Measurements from ENCODE around the gene ZNF362.
"Not testable (repeated sequence)": the region's sequence is repeated elsewhere in the genome, so short reads cannot be mapped to it uniquely, and the experiment has no call there.

Gene ZNF362

DNA sequence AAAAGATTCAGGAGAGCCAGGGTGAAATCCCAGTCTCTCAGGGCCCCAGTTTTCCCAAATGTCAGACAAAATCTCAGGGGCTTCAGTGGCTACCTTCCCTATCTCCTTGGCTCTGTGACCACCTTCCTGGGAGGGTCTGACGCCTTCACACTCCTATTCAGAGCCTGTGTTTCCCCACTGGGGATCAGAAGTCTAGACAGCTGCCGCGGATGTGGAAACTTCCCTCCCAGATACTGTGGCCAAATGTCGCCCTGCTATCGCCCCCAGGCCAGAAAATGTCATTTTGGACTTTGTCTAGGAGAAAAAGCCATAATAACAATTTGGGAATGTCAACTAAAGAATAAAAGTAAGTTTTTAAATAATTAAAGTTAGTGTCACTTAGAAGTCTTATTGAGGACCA is 48.7 kb downstream of the ZNF362 start:
- Mint-ChIP-seq H3K27me3 (peaks cover 12 to 13% of the 10 kb centered on the region in 2 donors), H3K4me3 (no peak overlapping the region), H3K27ac (no peak overlapping the region), H3K4me1 (peaks cover 5 to 9% of the 10 kb centered on the region in 2 donors), H3K36me3 (peaks cover 12 to 15% of the 10 kb centered on the region in 2 donors), H3K9me3 (peaks cover 0 to 2% of the 10 kb centered on the region in 2 donors)
- DNase-seq: no peak
- no peak for ATAC-seq (replicated peaks)

- peaks cover 12 to 14% of the 10 kb centered on the region in 2 donors for H3K27me3 Mint-ChIP-seq
These were observed 49.7 kb downstream of the ZNF362 start for GRCh38 chr1:33305816-33306652.

DNA sequence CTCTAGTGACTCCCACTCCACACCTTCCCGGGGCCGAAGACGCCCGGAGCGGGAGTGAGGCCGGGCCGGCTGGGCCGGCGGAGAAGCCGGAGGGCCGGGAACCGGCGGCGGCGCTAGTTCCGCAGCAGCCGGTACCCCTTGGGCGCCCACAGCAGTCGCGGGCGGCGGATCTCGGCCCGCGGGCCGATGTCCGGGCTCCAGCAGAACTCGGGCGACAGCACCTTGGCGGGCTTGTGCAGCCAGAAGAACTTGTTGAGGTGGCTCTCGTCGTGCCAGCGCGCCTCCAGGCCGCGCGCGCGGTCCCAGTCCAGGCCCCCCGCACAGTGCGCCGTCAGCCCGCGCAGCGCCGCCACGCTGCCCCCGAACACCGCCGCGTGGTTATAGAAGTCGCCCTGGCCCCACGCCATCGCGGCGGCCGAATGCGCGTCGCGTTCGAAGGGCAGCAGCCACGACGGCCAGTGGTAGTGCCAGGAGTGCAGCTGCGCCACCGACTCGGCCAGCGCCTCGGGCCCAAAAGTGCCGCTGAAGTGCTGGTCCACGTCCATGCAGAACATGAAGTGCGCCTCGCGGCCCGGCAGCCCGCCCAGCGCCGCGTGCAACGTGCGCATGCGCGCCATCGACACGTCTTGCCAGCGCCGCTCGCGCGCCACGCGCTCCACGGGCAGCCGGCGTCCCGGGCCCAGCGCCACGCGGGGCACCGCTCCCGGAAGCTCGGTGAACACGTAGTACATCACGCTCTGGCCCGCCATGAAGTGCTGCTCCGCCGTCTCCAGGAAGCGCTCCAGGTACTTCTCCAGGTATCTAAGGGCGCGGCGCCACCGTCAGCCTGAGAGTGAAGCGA is 50.6 kb downstream of the ZNF362 start:
- ATAC-seq (replicated peaks) (peak; percentile 23 to 31), DNase-seq (no peak)
- Mint-ChIP-seq H3K4me3 (peak overlapping the region in 1 of 2 donors; percentile 44), H3K4me1 (peaks cover 5 to 9% of the 10 kb centered on the region in 2 donors), H3K27me3 (peaks cover 12 to 20% of the 10 kb centered on the region in 2 donors), H3K9me3 (peaks cover 0 to 2% of the 10 kb centered on the region in 2 donors), H3K27ac (peak overlapping the region; percentile 37), H3K36me3 (peaks cover 4 to 8% of the 10 kb centered on the region in 2 donors)

More at GRCh38 chr1:33305816-33306652, 49.7 kb downstream of the ZNF362 start:
- DNase-seq: no peak
- Mint-ChIP-seq H3K9me3 (peaks cover 0 to 2% of the 10 kb centered on the region in 2 donors), H3K27ac (peak overlapping the region; percentile 37), H3K36me3 (peaks cover 8 to 12% of the 10 kb centered on the region in 2 donors), H3K4me1 (peaks cover 5 to 9% of the 10 kb centered on the region in 2 donors), H3K4me3 (peak overlapping the region; percentile 26 to 44)
- ATAC-seq (replicated peaks): peak; percentile 38 to 41

- Mint-ChIP-seq H3K9me3 (peaks cover 0 to under 1% of the 10 kb centered on the region in 2 donors), H3K27me3 (peaks cover 12 to 24% of the 10 kb centered on the region in 2 donors), H3K27ac (no peak overlapping the region), H3K4me1 (peaks cover 5 to 9% of the 10 kb centered on the region in 2 donors), H3K4me3 (no peak overlapping the region), H3K36me3 (peaks cover 4 to 6% of the 10 kb centered on the region in 2 donors)
- ATAC-seq (replicated peaks) (no peak), DNase-seq (no peak)
These were observed 51.2 kb downstream of the ZNF362 start for GRCh38 chr1:33307494-33307864.

DNA sequence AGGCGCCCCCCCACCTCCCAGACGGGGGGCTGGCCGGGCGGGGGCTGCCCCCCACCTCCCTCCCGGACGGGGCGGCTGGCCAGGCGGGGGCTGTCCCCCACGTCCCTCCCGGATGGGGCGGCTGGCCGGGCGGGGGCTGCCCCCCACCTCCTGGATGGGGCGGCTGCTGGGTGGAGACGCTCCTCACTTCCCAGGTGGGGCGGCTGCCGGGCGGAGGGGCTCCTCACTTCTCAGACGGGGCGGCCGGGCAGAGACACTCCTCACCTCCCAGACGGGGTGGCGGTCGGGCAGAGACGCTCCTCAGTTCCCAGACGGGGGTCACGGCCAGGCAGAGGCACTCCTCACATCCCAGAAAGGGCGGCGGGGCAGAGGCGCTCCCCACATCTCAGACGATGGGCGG is 53.1 kb downstream of the ZNF362 start:
- not testable (repeated sequence) for H3K4me1 Mint-ChIP-seq; H3K9me3 Mint-ChIP-seq; DNase-seq; H3K36me3 Mint-ChIP-seq; H3K27ac Mint-ChIP-seq; H3K4me3 Mint-ChIP-seq; ATAC-seq (replicated peaks)
- peaks cover 14 to 24% of the 10 kb centered on the region in 2 donors for H3K27me3 Mint-ChIP-seq

DNA sequence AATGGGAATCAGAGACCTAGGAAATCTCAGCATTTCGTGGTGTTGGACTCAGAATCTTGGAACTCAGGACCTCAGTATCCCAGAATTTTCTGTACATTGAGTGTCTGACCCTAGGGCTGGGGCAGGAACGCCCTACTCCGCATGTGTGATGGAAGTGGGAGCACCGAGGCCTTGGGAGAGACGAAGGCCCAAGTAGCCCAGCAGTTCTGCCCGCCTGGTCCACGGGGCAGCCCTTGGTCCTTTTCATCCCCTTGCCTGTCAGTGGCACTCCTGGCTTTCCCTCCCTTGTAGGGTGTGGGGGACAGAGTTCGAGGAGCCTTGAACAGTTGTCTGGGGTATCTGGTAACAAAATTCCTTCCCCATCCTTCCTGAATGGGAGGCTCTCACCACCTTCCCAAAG is 54.4 kb downstream of the ZNF362 start:
- Mint-ChIP-seq H3K27ac (no peak overlapping the region), H3K36me3 (peaks cover 0 to 4% of the 10 kb centered on the region in 2 donors), H3K27me3 (peaks cover 17 to 21% of the 10 kb centered on the region in 2 donors), H3K9me3 (no peaks in the 10 kb centered on the region), H3K4me1 (peaks cover 5 to 9% of the 10 kb centered on the region in 2 donors), H3K4me3 (no peak overlapping the region)
- DNase-seq (no peak), ATAC-seq (replicated peaks) (no peak)

DNA sequence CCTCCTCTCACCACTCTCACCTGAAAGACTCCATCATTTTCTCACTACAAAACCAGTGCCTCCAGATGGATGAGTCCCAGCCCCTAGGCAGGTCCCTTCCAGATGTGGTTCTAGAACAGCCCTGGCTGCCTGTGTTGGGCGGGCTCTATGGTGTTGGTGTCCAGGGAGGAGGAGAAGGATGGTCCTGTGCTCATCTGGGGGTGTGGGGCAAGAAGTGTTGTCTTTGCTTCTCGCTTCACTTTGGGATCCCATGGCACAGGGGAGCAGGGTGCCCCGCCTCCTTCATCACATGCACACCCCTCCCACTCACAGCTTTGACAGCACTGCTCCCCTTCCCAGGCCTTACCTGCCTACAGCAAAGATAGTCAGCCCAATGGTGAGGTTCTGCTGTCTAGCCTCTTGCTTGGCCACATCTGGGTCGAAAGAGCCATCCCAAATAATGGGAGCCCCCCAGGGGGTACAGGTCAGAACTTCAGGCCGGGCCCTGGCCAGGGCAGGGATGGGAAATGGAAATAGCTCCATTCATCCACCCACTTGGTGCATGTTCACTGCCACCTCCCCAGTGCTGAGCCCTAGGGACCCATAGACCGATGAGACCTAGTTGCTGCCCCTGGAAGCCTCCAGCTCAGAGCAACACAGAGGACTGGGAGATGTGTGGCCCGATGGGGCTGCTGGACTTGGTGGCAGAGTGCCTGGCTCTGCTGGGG is 55.6 kb downstream of the ZNF362 start:
- peaks cover 15 to 16% of the 10 kb centered on the region in 2 donors for H3K27me3 Mint-ChIP-seq
- peaks cover 0 to 1% of the 10 kb centered on the region in 2 donors for H3K4me1 Mint-ChIP-seq
- no peak overlapping the region for H3K4me3 Mint-ChIP-seq
- H3K27ac Mint-ChIP-seq: no peak overlapping the region
- H3K9me3 Mint-ChIP-seq: no peaks in the 10 kb centered on the region
- peaks cover 0 to 4% of the 10 kb centered on the region in 2 donors for H3K36me3 Mint-ChIP-seq
- DNase-seq (no peak), ATAC-seq (replicated peaks) (no peak)

DNA sequence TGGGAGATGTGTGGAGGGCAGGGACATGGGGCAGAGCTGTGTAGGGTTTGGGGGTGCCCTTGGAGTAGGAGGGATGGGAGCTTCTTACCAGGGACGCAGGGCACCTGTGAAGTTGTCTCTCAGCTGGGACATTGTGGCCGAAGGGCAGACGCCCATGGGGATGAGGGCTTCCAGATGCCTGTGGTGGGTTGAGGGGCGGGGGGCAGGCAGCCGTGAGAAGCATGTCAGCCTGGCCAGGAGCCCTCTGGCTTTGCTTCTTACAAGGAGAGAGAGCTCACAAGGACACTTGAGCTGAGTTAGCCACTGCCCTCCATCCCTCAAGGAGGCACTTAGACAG is 56.1 kb downstream of the ZNF362 start:
- H3K4me3 Mint-ChIP-seq: no peak overlapping the region
- ATAC-seq (replicated peaks) (no peak), DNase-seq (no peak)
- H3K36me3 Mint-ChIP-seq: peaks cover 0 to 4% of the 10 kb centered on the region in 2 donors
- no peaks in the 10 kb centered on the region for H3K9me3 Mint-ChIP-seq
- H3K27me3 Mint-ChIP-seq: peaks cover 15 to 17% of the 10 kb centered on the region in 2 donors
- H3K4me1 Mint-ChIP-seq: no peaks in the 10 kb centered on the region
- H3K27ac Mint-ChIP-seq: no peak overlapping the region

GRCh38 chr1:33314416-33314815 is 58.1 kb downstream of the ZNF362 start:
- peaks cover 10 to 11% of the 10 kb centered on the region in 2 donors for H3K27me3 Mint-ChIP-seq
- H3K4me3 Mint-ChIP-seq: no peak overlapping the region
- ATAC-seq (replicated peaks) (no peak), DNase-seq (no peak)
- no peaks in the 10 kb centered on the region for H3K9me3 Mint-ChIP-seq
- H3K36me3 Mint-ChIP-seq: no peaks in the 10 kb centered on the region
- no peak overlapping the region for H3K27ac Mint-ChIP-seq
- H3K4me1 Mint-ChIP-seq: no peaks in the 10 kb centered on the region

DNA sequence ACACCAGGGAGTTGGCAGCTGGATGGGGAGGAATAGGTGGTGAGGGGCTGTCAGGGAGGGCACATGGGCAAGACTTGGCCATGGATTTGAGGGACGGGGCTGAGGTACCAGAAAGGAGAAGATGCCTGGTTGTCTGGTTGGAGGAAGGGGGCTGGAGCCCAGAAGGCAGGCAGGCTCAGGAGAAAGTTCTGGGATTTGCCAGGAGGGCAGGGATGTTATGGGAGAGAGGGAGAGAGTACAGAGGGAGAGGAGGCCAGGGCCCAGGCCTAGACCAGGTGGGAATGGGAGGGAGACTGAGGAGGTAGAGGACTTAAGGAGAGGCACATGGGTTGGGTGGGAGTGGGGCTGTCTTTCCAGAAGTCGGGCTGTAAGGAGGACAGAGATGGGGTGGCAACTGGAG is 60.3 kb downstream of the ZNF362 start:
- no peak overlapping the region for H3K27ac Mint-ChIP-seq
- no peak overlapping the region for H3K4me3 Mint-ChIP-seq
- peaks cover 4 to 11% of the 10 kb centered on the region in 2 donors for H3K27me3 Mint-ChIP-seq
- ATAC-seq (replicated peaks) (no peak), DNase-seq (no peak)
- H3K9me3 Mint-ChIP-seq: no peaks in the 10 kb centered on the region
- H3K36me3 Mint-ChIP-seq: peaks cover 0 to 3% of the 10 kb centered on the region in 2 donors
- H3K4me1 Mint-ChIP-seq: no peaks in the 10 kb centered on the region

DNA sequence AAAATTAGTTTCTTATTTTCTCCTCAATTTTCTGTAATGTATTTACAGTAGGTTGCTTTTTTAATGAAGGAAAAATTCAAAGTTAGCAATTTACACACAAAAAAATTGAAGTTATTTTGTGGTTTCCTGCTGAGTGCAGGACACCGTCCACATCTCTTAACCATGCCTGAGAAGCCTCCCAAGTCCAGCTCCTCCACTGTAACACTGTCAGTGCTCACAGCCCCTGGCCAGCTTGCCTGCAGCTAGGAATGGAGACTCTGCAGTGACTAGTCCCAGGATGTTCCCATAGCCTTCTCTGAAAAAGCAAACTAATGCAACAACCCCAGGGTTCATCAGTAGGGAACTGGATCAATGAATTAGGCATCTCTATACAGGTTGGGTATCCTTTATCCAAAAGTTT is 61.1 kb downstream of the ZNF362 start:
- peaks cover 0 to 4% of the 10 kb centered on the region in 2 donors for H3K36me3 Mint-ChIP-seq
- no peak for DNase-seq

GRCh38 chr1:33317946-33318345 is 61.7 kb downstream of the ZNF362 start:
- Mint-ChIP-seq H3K27ac (no peak overlapping the region), H3K27me3 (peaks cover 0 to 11% of the 10 kb centered on the region in 2 donors), H3K4me3 (no peak overlapping the region), H3K9me3 (no peaks in the 10 kb centered on the region), H3K36me3 (peaks cover 0 to 4% of the 10 kb centered on the region in 2 donors), H3K4me1 (no peaks in the 10 kb centered on the region)
- no peak for DNase-seq
- ATAC-seq (replicated peaks): no peak

More for the DNA sequence above, 61.1 kb downstream of the ZNF362 start:
- no peaks in the 10 kb centered on the region for H3K4me1 Mint-ChIP-seq
- H3K9me3 Mint-ChIP-seq: no peaks in the 10 kb centered on the region
- ATAC-seq (replicated peaks): no peak
- no peak overlapping the region for H3K4me3 Mint-ChIP-seq
- H3K27ac Mint-ChIP-seq: no peak overlapping the region
- peaks cover 0 to 11% of the 10 kb centered on the region in 2 donors for H3K27me3 Mint-ChIP-seq

DNA sequence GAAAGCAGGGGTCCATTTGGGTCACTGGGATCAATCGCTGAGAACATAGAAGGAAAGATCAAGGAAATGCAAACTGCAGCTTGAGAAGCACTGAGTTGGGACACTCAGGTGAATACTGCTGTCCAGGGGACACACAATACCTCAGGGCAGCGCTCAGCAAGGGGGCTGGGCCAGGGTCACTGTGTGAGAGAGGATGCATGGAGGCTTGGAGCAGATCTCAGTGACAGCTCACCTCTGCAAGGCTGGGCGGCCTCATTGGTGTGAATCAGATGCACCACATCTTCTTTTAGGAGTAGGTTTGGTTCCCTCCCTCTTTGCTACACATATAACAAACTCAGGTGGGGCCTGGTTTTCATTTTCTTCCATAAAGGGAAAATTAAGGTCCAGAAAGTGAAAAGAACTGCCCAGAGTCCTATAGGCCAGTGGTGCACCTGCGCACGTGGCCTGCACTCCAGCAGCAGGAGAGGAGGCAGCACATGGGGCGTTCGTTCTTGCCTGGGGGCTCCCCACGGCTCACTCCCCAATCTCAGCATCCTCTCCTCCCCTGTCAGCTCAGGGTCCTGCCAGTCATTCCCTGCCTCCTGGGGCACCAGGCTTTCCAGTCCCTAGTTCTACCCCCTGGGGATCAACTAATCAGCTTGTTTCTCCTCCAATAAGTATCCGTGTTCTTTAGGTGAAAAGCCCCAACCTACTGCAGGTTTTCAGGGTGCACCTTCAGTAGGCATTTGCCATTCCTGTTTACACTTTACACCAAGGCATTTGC is 63.1 kb downstream of the ZNF362 start:
- ATAC-seq (replicated peaks) (no peak), DNase-seq (no peak)
- Mint-ChIP-seq H3K9me3 (no peaks in the 10 kb centered on the region), H3K36me3 (peaks cover 0 to 17% of the 10 kb centered on the region in 2 donors), H3K4me3 (no peak overlapping the region), H3K27me3 (peaks cover 0 to 9% of the 10 kb centered on the region in 2 donors), H3K4me1 (peaks cover 0 to 3% of the 10 kb centered on the region in 2 donors), H3K27ac (no peak overlapping the region)
